DND-41 (cell line): ENCODE measurements around the gene CASP9.

ENCODE experiments used
- EZH2 ChIP-seq: IDR thresholded peaks from 3 replicates; pipeline ENCODE4 v1.6.1; 2012; ENCODE audit warnings: borderline replicate concordance, low read depth, mild to moderate bottlenecking, moderate library complexity, low read length, inconsistent platforms; ENCODE audit not compliant: severe bottlenecking
- TF ChIP-seq, protein P1 (sequence below): IDR thresholded peaks from 2 replicates; pipeline ENCODE4 v1.5.1; 2012; ENCODE audit warnings: borderline replicate concordance, low read length, moderate library complexity, mild to moderate bottlenecking; ENCODE audit not compliant: poor library complexity, severe bottlenecking; ENCODE audit errors: extremely low read depth

DNA sequence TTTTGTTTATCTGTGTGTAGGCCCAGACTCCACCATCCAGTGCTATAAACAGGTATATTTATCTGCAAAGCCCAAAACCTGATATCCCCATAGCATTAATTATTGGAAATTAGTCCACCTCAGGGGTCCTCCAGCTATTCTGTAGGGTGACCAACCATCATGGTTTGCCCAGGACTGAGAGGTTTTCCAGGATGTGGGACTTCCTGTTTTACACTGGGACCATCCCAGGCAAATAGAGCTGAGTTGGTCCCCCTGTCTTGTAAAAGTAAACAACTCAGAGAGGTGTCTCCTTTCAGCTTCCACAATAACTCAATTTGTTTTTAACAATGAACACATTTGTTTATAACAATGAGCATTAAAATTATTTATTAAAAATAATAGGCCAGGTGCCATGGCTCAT lies 55.9 kb downstream of the CASP9 start:
- TF ChIP-seq, protein P1, sequence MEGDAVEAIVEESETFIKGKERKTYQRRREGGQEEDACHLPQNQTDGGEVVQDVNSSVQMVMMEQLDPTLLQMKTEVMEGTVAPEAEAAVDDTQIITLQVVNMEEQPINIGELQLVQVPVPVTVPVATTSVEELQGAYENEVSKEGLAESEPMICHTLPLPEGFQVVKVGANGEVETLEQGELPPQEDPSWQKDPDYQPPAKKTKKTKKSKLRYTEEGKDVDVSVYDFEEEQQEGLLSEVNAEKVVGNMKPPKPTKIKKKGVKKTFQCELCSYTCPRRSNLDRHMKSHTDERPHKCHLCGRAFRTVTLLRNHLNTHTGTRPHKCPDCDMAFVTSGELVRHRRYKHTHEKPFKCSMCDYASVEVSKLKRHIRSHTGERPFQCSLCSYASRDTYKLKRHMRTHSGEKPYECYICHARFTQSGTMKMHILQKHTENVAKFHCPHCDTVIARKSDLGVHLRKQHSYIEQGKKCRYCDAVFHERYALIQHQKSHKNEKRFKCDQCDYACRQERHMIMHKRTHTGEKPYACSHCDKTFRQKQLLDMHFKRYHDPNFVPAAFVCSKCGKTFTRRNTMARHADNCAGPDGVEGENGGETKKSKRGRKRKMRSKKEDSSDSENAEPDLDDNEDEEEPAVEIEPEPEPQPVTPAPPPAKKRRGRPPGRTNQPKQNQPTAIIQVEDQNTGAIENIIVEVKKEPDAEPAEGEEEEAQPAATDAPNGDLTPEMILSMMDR, result no peak
- TF ChIP-seq EZH2, result no peak
